A549 (cell line): ENCODE measurements around the gene VAV3. TPM values are rescaled to one million over a fixed set of nuclear protein-coding genes. Genes with fewer than 3 reads are reported as not detected.

Experiments used
- ATAC-seq, 2 experiments: fragments of 200-7000 bp in 1 of 2; fragments of >200 bp in 1 of 2; cut with Nextera tagmentation in 1 of 2; cut with Tn5 transposase in 1 of 2; 3 replicates each; pipeline versions ENCODE4 v1.8.0 to v1.9.1; 2018 to 2020; ENCODE audit warnings: mild to moderate bottlenecking in 1 of 2, moderate library complexity in 1 of 2
- CTCF ChIA-PET: fragments of 300-600 bp; sonication (Branson Sonifier 250); formaldehyde crosslinking; extraction: SDS; loops from one replicate; lab custom pipeline; 2021; ENCODE audit warnings: antibody characterized with exemption, inconsistent platforms; lab: Yijun Ruan, JAX
- POLR2A ChIA-PET: fragments of 350-600 bp; formaldehyde crosslinking; extraction: SDS; loops from one replicate; lab custom pipeline; 2021; ENCODE audit warnings: antibody characterized with exemption, inconsistent platforms; lab: Yijun Ruan, JAX
- DNase-seq, 2 experiments: peaks; one replicate each; pipeline versions ENCODE4 v3.0.0 to v3.0.0-alpha.2; 2011 to 2016; ENCODE audit warnings: low read depth in 1 of 2, low spot score in 1 of 2
- FAIRE-seq: peaks from 2 replicates; lab custom pipeline; 2011; peaks lifted over from hg19 to GRCh38; lab: Jason Lieb, UNC
- H3K27ac ChIP-seq, 2 experiments: fragments of >200 bp; sonication (Bioruptor Twin); formaldehyde crosslinking; 3 replicates each; pipeline ENCODE4 v1.5.1; 2016 to 2017
- H3K4me1 ChIP-seq: fragments of >200 bp; sonication (Bioruptor Twin); formaldehyde crosslinking; 3 replicates; pipeline ENCODE4 v1.6.1; 2016
- H3K4me2 ChIP-seq: fragments of >200 bp; sonication (Bioruptor Twin); formaldehyde crosslinking; 3 replicates; pipeline ENCODE4 v1.6.1; 2016
- H3K4me3 ChIP-seq: fragments of >200 bp; sonication (Bioruptor Twin); formaldehyde crosslinking; 3 replicates; pipeline ENCODE4 v1.5.1; 2016
- H3K9me3 ChIP-seq: fragments of >200 bp; sonication (Bioruptor Twin); formaldehyde crosslinking; 3 replicates; pipeline ENCODE4 v1.6.1; 2016
- CBX8 ChIP-seq: fragments of 200-600 bp; sonication (generic); IDR thresholded peaks from 2 replicates; pipeline ENCODE4 v1.6.1; 2016
- EP300 ChIP-seq, 2 experiments: fragments of >200 bp; sonication (Bioruptor Twin); formaldehyde crosslinking; IDR thresholded peaks; 2 replicates in 1 of 2; 3 replicates in 1 of 2; pipeline ENCODE4 v1.6.1; 2016 to 2017
- FOSB ChIP-seq: fragments of 250-450 bp; sonication (Bioruptor Pico); IDR thresholded peaks from 2 replicates; pipeline ENCODE4 v1.5.0; 2020; ENCODE audit warnings: mild to moderate bottlenecking, moderate library complexity
- FOXS1 ChIP-seq: fragments of 250-450 bp; sonication (Bioruptor Pico); IDR thresholded peaks from 2 replicates; pipeline ENCODE4 v1.5.0; 2020; ENCODE audit warnings: mild to moderate bottlenecking, moderate library complexity
- HDAC2 ChIP-seq: fragments of 200-600 bp; sonication (generic); IDR thresholded peaks from 2 replicates; pipeline ENCODE4 v1.6.1; 2016
- KDM1A ChIP-seq: fragments of 200-600 bp; sonication (generic); IDR thresholded peaks from 2 replicates; pipeline ENCODE4 v1.6.1; 2016; ENCODE audit warnings: low read depth, mild to moderate bottlenecking
- MAFK ChIP-seq: fragments of 450-650 bp; IDR thresholded peaks from 2 replicates; pipeline ENCODE4 v1.6.1; 2014; ENCODE audit not compliant: partially characterized antibody
- NR3C1 ChIP-seq: fragments of >200 bp; sonication (Bioruptor Twin); formaldehyde crosslinking; IDR thresholded peaks from 3 replicates; pipeline ENCODE4 v1.6.1; 2017
- POLR2AphosphoS2 ChIP-seq: conservative IDR thresholded peaks from 2 replicates; pipeline ENCODE4 v1.6.1; 2012; ENCODE audit warnings: low read length, improper control_type of control experiment, inconsistent platforms
- RAD21 ChIP-seq, 2 experiments: fragments of >200 bp in 1 of 2; sonication (Bioruptor Twin) in 1 of 2; formaldehyde crosslinking in 1 of 2; IDR thresholded peaks in 1 of 2; conservative IDR thresholded peaks in 1 of 2; 2 replicates in 1 of 2; 3 replicates in 1 of 2; pipeline ENCODE4 v1.6.1; 2012 to 2018; ENCODE audit warnings: inconsistent platforms in 1 of 2
- REST ChIP-seq: fragments of 200-600 bp; sonication (generic); IDR thresholded peaks from 2 replicates; pipeline ENCODE4 v1.6.1; 2016; ENCODE audit warnings: antibody characterized with exemption, mild to moderate bottlenecking, moderate library complexity
- WGBS: methylation state at CpG from one replicate; pipeline ENCODE4 v1.1.6; 2017; ENCODE audit errors: missing lambda C conversion rate; 5-methylcytosine and 5-hydroxymethylcytosine counted together
- polyA plus RNA-seq, 4 experiments: library from polyadenylated mRNA; depleted of rRNA in 3 of 4; stranded (reverse); fragments of >200 nt; fragmentation: RNase III in 1 of 4; extraction: RNeasy Plus Mini Kit Qiagen cat#74134 plus additional on column Dnase treatment in 1 of 4; gene quantifications; 2 replicates in 3 of 4; 3 replicates in 1 of 4; pipeline ENCODE4 v1.2.3, GENCODE V29; 2011 to 2017

Gene VAV3
- polyA plus RNA-seq, 2 of the 4 experiments (the other 2 are of a cell fraction): 12.8 to 22.7 TPM

GRCh38 chr1:107547363-107548155, 417.4 kb downstream of the VAV3 start:
- Histone ChIP-seq H3K4me2 (no peak overlapping the region), H3K4me3 (no peak overlapping the region), H3K27ac (no peak overlapping the region)
- POLR2A ChIA-PET: no interaction called here
- no peak for FAIRE-seq
- CTCF ChIA-PET: no interaction called here
- TF ChIP-seq POLR2AphosphoS2 (no peak), FOXS1 (CRISPR knock-in tag) (no peak), MAFK (no peak), HDAC2 (no peak), KDM1A (no peak), REST (no peak)
- TF ChIP-seq, all 56 proteins: peak for 0
- 66% methylated on average over 4 of the region's 4 CpGs for WGBS
- ATAC-seq (no peak), DNase-seq (no peak)
- H3K9me3 ChIP-seq: no peaks in the 10 kb centered on the region
- no peaks in the 10 kb centered on the region for H3K4me1 ChIP-seq

- ATAC-seq (no peak), FAIRE-seq (no peak), DNase-seq (no peak)
- H3K4me2 ChIP-seq: no peak overlapping the region
- ChIA-PET CTCF (no interaction called here), POLR2A (no interaction called here)
- WGBS: 79% methylated on average over 4 of the region's 4 CpGs
- no peak overlapping the region for H3K4me3 ChIP-seq
- no peaks in the 10 kb centered on the region for H3K9me3 ChIP-seq
- no peaks in the 10 kb centered on the region for H3K4me1 ChIP-seq
- no peak for TF ChIP-seq NR3C1
- no peak overlapping the region for H3K27ac ChIP-seq
Measured at GRCh38 chr1:107546576-107546975, 418.4 kb downstream of the VAV3 start.

- H3K27ac ChIP-seq: no peak overlapping the region
- no peak for TF ChIP-seq REST
- no peak for TF ChIP-seq FOSB
- TF ChIP-seq POLR2AphosphoS2: no peak
- TF ChIP-seq RAD21 (conservative IDR thresholded peaks at IDR 0.05 in 1 of 2, IDR thresholded peaks at IDR 0.05 in 1 of 2): no peak
- TF ChIP-seq CBX8: no peak
- no peak for TF ChIP-seq EP300 (IDR thresholded peaks at IDR 0.05)
- TF ChIP-seq, all 56 proteins: peak for 0
- H3K4me2 ChIP-seq: no peak overlapping the region
- CTCF ChIA-PET: interaction anchor here (1.3 kb wide), 1 partner anchor 16 kb away, joined by 4 read pairs; no protein-coding TSS in a partner anchor
- no peaks in the 10 kb centered on the region for H3K9me3 ChIP-seq
- 46% methylated on average over 4 of the region's 4 CpGs for WGBS
- H3K4me1 ChIP-seq: no peaks in the 10 kb centered on the region
- no peak for DNase-seq
- FAIRE-seq: no peak
- POLR2A ChIA-PET: no interaction called here
- no peak for ATAC-seq
- H3K4me3 ChIP-seq: no peak overlapping the region
Measured at GRCh38 chr1:107545879-107546278, 419.1 kb downstream of the VAV3 start.
